Measurements from ENCODE around the gene TLE4.

Gene TLE4

DNA sequence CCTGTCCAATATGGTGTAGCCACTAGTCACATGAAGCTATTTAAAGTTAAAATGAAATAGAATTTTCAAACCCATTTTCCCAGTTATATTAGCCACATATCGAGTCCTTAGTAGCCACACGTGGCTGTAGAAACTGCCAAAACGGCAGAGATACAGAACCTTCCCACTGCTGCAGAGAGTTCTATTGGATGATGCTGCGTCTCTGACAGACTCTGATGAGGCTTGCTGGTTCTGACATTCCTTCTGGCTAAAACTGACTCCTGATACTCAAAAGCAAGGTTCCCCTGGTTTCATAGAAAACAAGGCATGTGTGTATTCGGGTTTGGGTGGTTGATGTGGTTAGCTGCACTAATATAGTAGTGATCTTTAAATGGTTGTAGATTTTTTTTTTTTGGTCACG lies 91.5 kb downstream of the TLE4 start:
- no peak for DNase-seq (ENCODE audit: insufficient read length, low spot score)
- no peak for TF ChIP-seq POLR2A (IDR thresholded peaks at IDR 0.05; ENCODE audit: low read depth, low read length)
- no peak for FAIRE-seq

DNA sequence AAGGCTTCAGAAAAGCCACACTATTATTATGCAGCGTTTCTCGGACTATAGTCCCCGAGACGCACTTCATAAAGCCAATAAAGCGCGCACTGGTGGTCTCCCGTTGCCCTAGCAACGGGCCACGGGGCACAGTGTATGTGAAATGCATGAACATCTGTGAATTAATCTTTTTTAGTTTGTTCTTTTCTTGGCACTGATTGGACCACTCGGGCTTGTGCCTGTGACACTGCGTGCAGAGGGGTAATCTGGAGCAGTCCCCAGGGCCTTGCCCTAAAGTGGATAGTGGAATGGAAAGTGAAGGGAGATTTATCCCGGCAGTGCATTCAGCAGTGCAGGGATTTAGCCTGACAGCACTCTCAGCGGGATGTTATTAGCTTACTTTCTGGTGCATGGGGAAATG lies 92.1 kb downstream of the TLE4 start:
- FAIRE-seq (no peak), DNase-seq (ENCODE audit: insufficient read length, low spot score) (no peak)
- no peak for TF ChIP-seq POLR2A (IDR thresholded peaks at IDR 0.05; ENCODE audit: low read depth, low read length)

DNA sequence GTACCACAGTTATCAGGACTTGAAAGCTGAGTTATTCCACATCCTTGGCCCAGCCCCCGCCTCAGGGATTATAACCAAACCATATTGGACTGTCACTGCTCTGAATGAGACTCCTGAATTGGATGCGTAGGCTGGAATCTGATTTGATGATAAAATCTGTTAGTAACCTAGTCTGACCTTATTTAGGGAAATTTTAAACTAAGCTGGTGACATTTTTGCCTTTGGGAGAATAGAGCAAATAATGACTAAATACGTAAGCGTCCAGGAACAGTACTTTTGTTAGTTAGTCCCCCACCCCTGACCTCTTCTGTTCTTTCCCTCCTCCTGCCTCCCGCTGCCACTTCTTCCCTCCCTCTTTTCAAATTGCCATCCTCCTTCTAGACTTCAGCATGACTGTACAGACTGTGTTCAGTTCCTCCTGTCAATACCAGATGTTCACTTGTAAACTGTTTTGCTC lies 92.6 kb downstream of the TLE4 start:
- no peak for TF ChIP-seq POLR2A (IDR thresholded peaks at IDR 0.05; ENCODE audit: low read depth, low read length)
- no peak for DNase-seq (ENCODE audit: insufficient read length, low spot score)
- peak; percentile 61 for FAIRE-seq

DNA sequence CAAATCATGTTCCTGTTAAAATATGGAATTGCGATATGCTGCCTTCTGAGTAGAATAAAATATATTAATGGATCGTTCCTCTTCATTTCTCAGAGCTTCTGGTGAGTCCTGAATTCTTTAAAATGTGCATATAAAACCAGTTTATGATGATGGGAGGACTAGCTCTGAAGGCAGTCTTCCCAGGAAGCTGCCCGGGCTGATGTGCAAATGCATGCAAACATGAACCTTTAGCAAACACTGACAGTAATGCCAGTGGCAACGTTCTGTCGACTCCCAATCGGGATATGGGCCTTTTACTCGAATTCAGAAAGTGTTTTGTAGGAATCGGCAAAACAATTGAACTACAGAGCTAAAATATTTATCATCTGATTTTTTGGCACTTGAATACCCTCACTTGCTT lies 93.6 kb downstream of the TLE4 start:
- no peak for DNase-seq (ENCODE audit: insufficient read length, low spot score)
- FAIRE-seq, result no peak
- TF ChIP-seq POLR2A (IDR thresholded peaks at IDR 0.05; ENCODE audit: low read depth, low read length), result no peak

DNA sequence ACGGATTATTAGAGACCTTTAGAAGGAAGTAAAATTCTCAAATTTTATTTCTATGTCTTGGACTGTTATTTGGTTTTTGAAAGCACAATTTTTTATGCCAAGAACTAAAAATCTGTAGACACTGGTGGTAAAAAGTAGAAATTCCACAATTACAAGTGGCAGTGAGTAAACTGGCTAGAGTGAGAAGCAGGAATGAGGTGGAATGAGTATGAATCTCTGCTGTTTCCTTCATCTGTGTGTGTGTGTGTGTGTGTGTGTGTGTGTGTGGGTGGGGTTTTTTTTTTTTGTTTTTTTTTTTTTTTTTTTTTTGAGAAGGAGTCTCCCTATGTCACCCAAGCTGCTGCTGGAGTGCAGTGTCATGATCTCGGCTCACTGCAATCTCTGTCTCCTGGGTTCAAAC lies 94.2 kb downstream of the TLE4 start:
- FAIRE-seq, result no peak
- no peak for TF ChIP-seq POLR2A (IDR thresholded peaks at IDR 0.05; ENCODE audit: low read depth, low read length)
- no peak for DNase-seq (ENCODE audit: insufficient read length, low spot score)

DNA sequence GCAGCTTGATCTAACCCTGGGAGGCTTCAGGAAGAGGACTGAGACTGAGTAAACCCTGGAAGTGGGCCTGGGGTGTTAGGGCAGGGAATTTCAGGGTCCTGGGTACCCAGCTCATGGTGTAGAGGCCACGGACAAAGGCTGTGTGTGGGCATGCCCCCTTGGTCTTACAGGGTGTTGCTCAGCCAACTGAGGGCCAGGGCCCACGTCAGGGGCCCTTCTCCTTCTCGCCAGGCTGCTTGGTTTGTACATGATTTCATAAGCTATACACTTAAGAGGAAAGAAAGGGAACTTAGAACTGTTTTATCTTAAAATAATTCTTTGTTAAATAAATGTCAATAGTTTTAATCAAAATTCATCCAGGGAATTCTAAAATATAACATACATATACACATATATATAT lies 95.4 kb downstream of the TLE4 start:
- FAIRE-seq (no peak), DNase-seq (ENCODE audit: insufficient read length, low spot score) (no peak)
- no peak for TF ChIP-seq POLR2A (IDR thresholded peaks at IDR 0.05; ENCODE audit: low read depth, low read length)

DNA sequence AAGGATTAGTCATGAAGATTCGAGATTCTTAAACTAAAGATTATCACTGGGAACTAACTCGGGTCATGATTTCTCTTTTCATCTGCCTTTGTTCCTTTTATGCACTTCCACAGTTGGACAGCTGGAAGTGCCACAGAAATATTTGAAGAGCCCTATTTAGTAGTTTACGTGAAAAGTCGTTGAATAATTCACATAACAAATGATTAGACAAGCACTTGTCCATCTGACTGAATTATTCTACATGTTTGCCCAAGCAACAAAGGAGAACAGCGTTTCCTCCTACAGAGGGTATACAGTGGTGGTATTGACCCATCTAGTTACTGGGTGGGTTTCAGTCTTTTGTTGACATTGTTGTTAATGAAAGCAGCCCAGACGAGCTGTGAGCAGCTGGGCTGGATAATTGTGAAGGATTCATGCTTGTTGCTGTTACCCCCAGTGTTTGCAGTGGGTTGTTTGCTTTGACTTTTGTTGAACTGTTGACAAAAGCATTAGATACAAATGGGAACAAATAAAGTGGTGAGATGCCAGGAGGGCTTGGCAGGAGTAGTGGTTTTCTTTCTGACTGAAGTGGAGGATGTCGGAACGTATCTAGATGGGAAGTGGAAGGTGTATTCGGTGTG lies 96.2 kb downstream of the TLE4 start:
- FAIRE-seq (peak; percentile 50), DNase-seq (ENCODE audit: insufficient read length, low spot score) (no peak)
- no peak for TF ChIP-seq POLR2A (IDR thresholded peaks at IDR 0.05; ENCODE audit: low read depth, low read length)

DNA sequence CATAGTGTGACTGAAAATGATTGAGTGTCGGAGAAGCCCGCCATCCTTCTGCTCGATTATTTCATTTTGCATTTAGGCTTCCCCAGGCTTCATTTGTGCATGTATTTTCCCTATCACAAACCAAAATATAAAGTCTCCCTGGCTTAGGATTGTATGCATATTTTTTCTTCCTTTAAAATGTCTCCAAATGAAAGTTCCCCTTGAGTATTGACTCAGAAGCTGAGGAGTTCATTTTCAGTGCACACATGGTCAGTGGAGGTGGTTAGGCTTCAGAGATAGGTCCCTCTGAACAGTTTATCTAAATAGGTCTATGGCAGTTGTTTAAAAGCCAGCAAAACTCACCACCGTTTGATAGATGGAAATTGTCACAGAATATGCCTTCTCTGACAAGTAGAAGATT lies 97.2 kb downstream of the TLE4 start:
- no peak for TF ChIP-seq POLR2A (IDR thresholded peaks at IDR 0.05; ENCODE audit: low read depth, low read length)
- DNase-seq (ENCODE audit: insufficient read length, low spot score), result no peak
- no peak for FAIRE-seq

DNA sequence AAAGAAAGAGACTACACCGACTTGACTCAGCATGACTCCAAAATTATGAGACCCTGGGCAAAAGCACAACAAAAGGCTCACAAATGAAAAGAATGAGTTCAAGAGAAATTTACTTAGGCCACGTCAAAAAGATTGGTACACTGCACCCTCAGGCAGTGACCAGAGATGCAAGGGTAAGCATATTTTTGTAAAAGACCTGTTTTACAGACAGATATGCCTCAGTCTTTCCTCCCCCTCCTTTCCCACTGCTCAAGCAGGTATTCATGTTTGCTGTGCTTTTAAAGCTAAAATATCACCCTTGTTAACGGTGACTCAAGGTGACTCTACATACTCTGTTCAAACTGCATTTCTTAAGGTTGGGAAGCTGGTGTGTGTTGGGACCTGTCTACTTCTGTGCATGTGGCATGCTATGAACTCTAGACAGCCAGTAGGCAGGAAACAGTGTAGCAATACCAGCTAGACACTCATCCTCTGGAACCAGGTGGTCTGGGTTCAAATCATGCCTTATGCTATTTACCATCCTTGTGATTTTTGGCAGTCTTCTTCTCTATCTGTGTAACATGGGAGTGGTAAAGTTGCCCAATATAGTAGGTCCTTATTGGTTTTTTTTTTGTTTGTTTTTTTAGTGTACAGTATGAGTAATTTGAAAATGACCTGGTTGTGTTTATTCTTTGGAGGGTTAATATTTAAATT lies 98.7 kb downstream of the TLE4 start:
- no peak for TF ChIP-seq POLR2A (IDR thresholded peaks at IDR 0.05; ENCODE audit: low read depth, low read length)
- DNase-seq (ENCODE audit: insufficient read length, low spot score) (no peak), FAIRE-seq (peak; percentile 89)

DNA sequence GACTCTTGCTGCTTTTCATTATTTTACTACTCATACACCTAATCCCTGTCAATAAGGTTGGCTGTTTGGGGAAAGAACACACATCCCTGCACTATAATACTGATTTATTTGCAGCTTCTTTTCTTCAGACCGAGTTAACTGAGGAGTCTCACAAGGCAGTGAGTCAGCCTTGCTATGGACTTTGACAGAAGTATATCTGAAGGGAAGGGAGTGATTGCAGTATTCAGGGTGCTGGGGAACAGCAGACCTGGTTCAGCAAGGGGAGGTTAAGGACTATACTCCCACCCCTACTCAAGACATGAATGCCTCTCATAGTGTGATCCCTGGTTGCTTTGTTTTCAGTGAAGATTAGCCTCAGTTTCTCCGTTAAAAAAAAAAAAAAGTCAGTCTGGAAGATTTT lies 99.8 kb downstream of the TLE4 start:
- DNase-seq (ENCODE audit: insufficient read length, low spot score), result no peak
- TF ChIP-seq POLR2A (IDR thresholded peaks at IDR 0.05; ENCODE audit: low read depth, low read length), result no peak
- peak; percentile 55 for FAIRE-seq

DNA sequence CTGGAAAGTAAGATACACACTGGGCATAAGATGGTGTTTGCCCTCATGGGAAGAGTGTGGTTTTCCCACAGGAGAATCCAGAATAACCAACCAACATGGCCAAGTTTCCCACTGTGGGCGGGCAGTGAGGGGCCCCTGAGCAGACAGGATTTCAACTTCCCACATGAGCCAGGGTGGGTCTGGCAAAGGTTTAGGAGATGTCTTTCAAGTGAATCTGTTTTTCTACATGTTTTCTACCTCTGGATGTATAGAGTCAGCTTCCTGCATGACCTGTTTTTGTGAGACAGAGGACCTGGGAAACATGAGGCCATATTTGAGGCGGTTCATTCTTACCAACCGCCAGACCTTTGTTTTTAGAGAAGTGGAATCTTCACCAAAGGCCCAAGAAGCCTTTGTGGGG lies 100.5 kb downstream of the TLE4 start:
- DNase-seq (ENCODE audit: insufficient read length, low spot score) (no peak), FAIRE-seq (no peak)
- TF ChIP-seq POLR2A (IDR thresholded peaks at IDR 0.05; ENCODE audit: low read depth, low read length), result no peak

DNA sequence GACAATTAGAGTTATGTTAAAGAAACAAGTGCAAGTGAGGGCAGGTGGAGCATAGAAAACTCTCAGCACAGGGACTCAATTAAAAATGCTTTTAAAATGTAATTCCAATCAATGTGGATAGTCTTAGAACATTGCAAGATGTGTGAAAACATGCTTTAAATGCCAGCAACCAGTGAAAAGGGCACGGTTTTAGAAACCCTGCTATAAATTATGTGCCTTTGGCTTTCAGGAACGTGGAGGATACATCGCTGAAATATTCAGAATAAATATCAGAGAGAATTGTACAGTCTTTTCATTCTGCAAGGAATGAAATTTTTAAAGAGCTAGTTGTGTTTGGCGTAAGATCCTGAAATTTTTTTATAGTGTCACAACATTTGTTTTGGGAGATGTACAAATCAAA lies 101.1 kb downstream of the TLE4 start:
- FAIRE-seq (no peak), DNase-seq (ENCODE audit: insufficient read length, low spot score) (no peak)
- no peak for TF ChIP-seq POLR2A (IDR thresholded peaks at IDR 0.05; ENCODE audit: low read depth, low read length)

DNA sequence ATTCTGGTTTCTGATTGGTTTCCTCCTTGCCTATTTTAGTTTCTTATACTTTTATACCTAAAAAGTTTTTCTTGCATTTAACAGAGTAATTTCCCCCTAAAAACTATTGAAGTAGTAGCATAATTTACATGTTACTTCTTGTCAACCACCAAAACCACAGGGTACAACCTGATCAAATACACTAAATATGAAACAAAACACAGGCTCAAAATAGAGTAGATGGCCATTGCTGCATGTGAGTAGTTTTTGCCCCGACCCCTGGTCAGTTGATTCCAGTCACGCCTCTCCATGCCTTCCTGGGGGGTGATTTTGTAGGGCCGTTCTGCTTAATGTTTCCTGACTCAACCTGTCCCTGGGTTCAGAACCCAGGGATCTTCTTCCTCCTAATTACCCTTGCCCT lies 101.8 kb downstream of the TLE4 start:
- no peak for FAIRE-seq
- no peak for DNase-seq (ENCODE audit: insufficient read length, low spot score)
- TF ChIP-seq POLR2A (IDR thresholded peaks at IDR 0.05; ENCODE audit: low read depth, low read length), result no peak

DNA sequence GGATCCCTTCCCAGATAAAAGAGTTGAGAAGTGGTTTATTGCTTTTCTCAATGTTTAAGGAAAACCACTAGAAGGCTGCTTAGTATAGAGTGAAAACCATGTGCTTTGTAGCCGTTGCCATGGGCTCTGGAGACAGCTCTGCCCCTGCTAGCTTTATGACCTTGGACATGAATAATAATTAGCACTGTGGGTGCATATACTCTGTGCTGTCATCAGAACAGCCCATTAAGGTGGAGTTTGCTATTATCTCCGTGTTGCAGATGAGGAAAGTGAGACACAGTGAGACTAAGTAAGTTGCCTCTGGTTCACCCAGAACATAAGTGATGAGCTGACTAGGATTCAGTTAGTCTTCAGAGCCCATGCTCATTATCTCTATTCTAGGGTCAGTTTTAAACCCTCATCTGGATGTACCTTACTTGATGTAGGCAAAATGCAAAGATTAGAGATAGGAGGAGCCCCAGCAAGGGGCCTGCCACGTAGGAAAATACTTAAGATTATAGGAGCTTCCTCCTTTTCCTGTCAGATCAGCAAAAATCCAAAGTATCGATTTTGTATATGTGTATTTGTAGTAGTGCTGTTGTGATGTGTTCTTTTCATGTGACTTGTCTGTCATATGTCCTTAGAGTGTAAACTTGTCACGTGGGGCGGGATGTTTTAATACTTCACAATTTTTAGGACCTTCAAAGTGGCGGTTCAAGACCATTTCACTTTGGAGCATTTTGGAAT lies 102.5 kb downstream of the TLE4 start:
- no peak for TF ChIP-seq POLR2A (IDR thresholded peaks at IDR 0.05; ENCODE audit: low read depth, low read length)
- DNase-seq (ENCODE audit: insufficient read length, low spot score) (no peak), FAIRE-seq (peak; percentile 52)

DNA sequence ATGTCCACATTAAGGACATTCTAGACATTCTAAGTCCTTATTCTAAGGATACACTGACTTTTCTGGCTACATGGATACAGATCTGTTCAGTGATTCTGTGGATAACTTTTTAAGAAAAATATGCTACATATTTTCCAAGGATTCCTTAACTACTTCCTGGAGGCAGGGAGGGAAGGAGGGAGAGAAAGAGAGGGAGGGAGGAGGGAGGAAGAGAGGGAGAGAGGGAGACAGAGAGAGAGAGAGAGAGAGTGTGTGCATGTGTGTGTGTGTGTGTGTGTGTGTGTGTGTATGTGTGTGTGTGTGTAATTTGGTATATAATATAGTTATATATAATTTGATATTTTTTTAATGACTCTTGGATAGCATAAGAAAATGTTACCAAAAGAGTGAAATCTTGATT lies 109.8 kb downstream of the TLE4 start:
- FAIRE-seq (no peak), DNase-seq (ENCODE audit: insufficient read length, low spot score) (no peak)
- TF ChIP-seq POLR2A (IDR thresholded peaks at IDR 0.05; ENCODE audit: low read depth, low read length), result no peak
